Retina (tissue), 1 donor: Measurements from ENCODE around the gene ST6GALNAC3.
"Not testable (repeated sequence)": the region's sequence is repeated elsewhere in the genome, so short reads cannot be mapped to it uniquely, and the experiment has no call there.

Experiments used
- DNase-seq: peaks from one replicate; pipeline ENCODE4 v3.0.0-alpha.2; 2016

Gene ST6GALNAC3

GRCh38 chr1:76292418-76293184 lies 218.1 kb downstream of the ST6GALNAC3 start:
- DNase-seq, result no peak

GRCh38 chr1:76293831-76294230 lies 219.3 kb downstream of the ST6GALNAC3 start:
- DNase-seq, result no peak

- peak; percentile 38 for DNase-seq
Measured at GRCh38 chr1:76294482-76295194, 220.1 kb downstream of the ST6GALNAC3 start.

- DNase-seq, result no peak
Measured at GRCh38 chr1:76298399-76298798, 223.9 kb downstream of the ST6GALNAC3 start.

- no peak for DNase-seq
Measured at GRCh38 chr1:76299036-76299435, 224.5 kb downstream of the ST6GALNAC3 start.

- DNase-seq, result no peak
Measured at GRCh38 chr1:76300556-76300955, 226.0 kb downstream of the ST6GALNAC3 start.

GRCh38 chr1:76302711-76303339 lies 228.3 kb downstream of the ST6GALNAC3 start:
- no peak for DNase-seq

- no peak for DNase-seq
Measured at GRCh38 chr1:76303340-76303717, 228.8 kb downstream of the ST6GALNAC3 start.

- no peak for DNase-seq
Measured at GRCh38 chr1:76313304-76313703, 238.8 kb downstream of the ST6GALNAC3 start.

- no peak for DNase-seq
Measured at GRCh38 chr1:76314730-76315129, 240.2 kb downstream of the ST6GALNAC3 start.

- DNase-seq, result no peak
Measured at GRCh38 chr1:76317299-76317900, 242.9 kb downstream of the ST6GALNAC3 start.

- peak; percentile 53 for DNase-seq
Measured at GRCh38 chr1:76330991-76331603, 256.6 kb downstream of the ST6GALNAC3 start.

GRCh38 chr1:76335882-76336281 lies 261.3 kb downstream of the ST6GALNAC3 start:
- no peak for DNase-seq

- no peak for DNase-seq
Measured at GRCh38 chr1:76336931-76337371, 262.4 kb downstream of the ST6GALNAC3 start.

GRCh38 chr1:76337542-76338219 lies 263.1 kb downstream of the ST6GALNAC3 start:
- DNase-seq, result no peak

GRCh38 chr1:76340056-76340455 lies 265.5 kb downstream of the ST6GALNAC3 start:
- no peak for DNase-seq

GRCh38 chr1:76341816-76342215 lies 267.3 kb downstream of the ST6GALNAC3 start:
- DNase-seq, result not testable (repeated sequence)

GRCh38 chr1:76343356-76343755 lies 268.8 kb downstream of the ST6GALNAC3 start:
- DNase-seq, result no peak

GRCh38 chr1:76351655-76352054 lies 277.1 kb downstream of the ST6GALNAC3 start:
- DNase-seq, result no peak

- no peak for DNase-seq
Measured at GRCh38 chr1:76352741-76353435, 278.3 kb downstream of the ST6GALNAC3 start.

GRCh38 chr1:76354236-76354635 lies 279.7 kb downstream of the ST6GALNAC3 start:
- DNase-seq, result no peak

- no peak for DNase-seq
Measured at GRCh38 chr1:76366726-76367125, 292.2 kb downstream of the ST6GALNAC3 start.
